Fibroblast of lung (primary cell): ENCODE data around the gene GRB10.

ENCODE experiments used
- CTCF ChIP-seq, 2 donors: IDR thresholded peaks in 1 of 2; conservative IDR thresholded peaks in 1 of 2; 1 replicate in 1 of 2; 2 replicates in 1 of 2; pipeline ENCODE4 v1.5.1; 2011 to 2012; ENCODE audit warnings: low read length in 2 of 2, control low read depth in 1 of 2, inconsistent platforms in 1 of 2, low read depth in 1 of 2, mild to moderate bottlenecking in 1 of 2
- EZH2 ChIP-seq: IDR thresholded peaks from 2 replicates; pipeline ENCODE4 v1.5.1; 2012; ENCODE audit warnings: low read length, control low read depth, mild to moderate bottlenecking; ENCODE audit errors: missing control alignments

GRCh38 chr7:50651271-50651989 is 131.3 kb downstream of the GRB10 start:
- TF ChIP-seq CTCF (conservative IDR thresholded peaks at IDR 0.05 in 1 of 2, IDR thresholded peaks at IDR 0.05 in 1 of 2; ENCODE audit: low read depth in 1 of 2, low read length in 2 of 2) (no peak), EZH2 (no peak)
